HCT116 (cell line): ENCODE measurements around the gene LPCAT2.

ENCODE experiments used
- CEBPB ChIP-seq: IDR thresholded peaks from 2 replicates; pipeline ENCODE4 v1.6.1; 2012; ENCODE audit warnings: low read depth
- EZH2phosphoT487 ChIP-seq: fragments of 200-600 bp; IDR thresholded peaks from 2 replicates; pipeline ENCODE4 v1.6.1; 2018; ENCODE audit warnings: antibody characterized with exemption, borderline replicate concordance
- JUND ChIP-seq: IDR thresholded peaks from 2 replicates; pipeline ENCODE4 v1.6.1; 2012
- POLR2A ChIP-seq: IDR thresholded peaks from 2 replicates; pipeline ENCODE4 v1.7.0; 2011; ENCODE audit warnings: borderline replicate concordance; ENCODE audit not compliant: insufficient read depth, insufficient read length; ENCODE audit errors: extremely low read depth
- POLR2AphosphoS5 ChIP-seq: IDR thresholded peaks from 2 replicates; pipeline ENCODE4 v1.6.1; 2011; ENCODE audit warnings: mild to moderate bottlenecking, low read depth, low read length, moderate library complexity
- ZFX ChIP-seq: fragments of 450-650 bp; IDR thresholded peaks from 2 replicates; pipeline ENCODE4 v1.6.1; 2017
- TF ChIP-seq, protein P1 (sequence below), 3 experiments: fragments of 200-600 bp in 1 of 3; sonication (generic) in 1 of 3; IDR thresholded peaks in 2 of 3; conservative IDR thresholded peaks in 1 of 3; 2 replicates each; pipeline ENCODE4 v1.5.1; 2012 to 2017; ENCODE audit warnings: low read depth in 2 of 3, low read length in 2 of 3, antibody characterized with exemption in 1 of 3, borderline replicate concordance in 1 of 3, control low read depth in 1 of 3, mild to moderate bottlenecking in 1 of 3, mixed read lengths in 1 of 3, mixed run types in 1 of 3, moderate library complexity in 1 of 3; ENCODE audit not compliant: insufficient read depth in 1 of 3
- TF ChIP-seq, protein P2 (sequence below): IDR thresholded peaks from 2 replicates; pipeline ENCODE4 v1.6.1; 2012
- TF ChIP-seq, protein P3 (sequence below): IDR thresholded peaks from 2 replicates; pipeline ENCODE4 v1.6.1; 2012; ENCODE audit warnings: low read depth
- TF ChIP-seq, protein P4 (sequence below): IDR thresholded peaks from 2 replicates; pipeline ENCODE4 v1.6.1; 2011; ENCODE audit warnings: mild to moderate bottlenecking, low read length, moderate library complexity; ENCODE audit not compliant: insufficient replicate concordance; ENCODE audit errors: extremely low read depth

DNA sequence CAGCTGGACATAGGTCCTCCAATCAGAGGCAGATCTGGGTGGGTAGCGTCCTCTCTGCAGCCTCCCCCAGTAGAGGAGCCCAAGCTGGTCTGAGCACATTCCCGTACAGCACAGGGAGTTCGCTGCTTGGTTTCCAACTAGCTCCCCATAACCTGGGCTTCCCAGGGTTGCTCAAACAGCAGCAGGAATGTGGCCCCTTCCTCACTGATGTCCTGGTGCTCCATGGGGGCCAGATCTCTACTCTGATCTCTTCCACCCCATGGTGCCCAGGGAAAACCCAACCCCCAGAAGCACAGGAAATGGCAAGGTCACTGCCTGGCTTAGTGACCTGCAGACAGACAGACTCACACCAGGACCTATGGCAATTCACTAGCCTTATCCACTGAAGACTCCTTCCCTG lies 41.0 kb upstream of the LPCAT2 start:
- TF ChIP-seq, protein P1, sequence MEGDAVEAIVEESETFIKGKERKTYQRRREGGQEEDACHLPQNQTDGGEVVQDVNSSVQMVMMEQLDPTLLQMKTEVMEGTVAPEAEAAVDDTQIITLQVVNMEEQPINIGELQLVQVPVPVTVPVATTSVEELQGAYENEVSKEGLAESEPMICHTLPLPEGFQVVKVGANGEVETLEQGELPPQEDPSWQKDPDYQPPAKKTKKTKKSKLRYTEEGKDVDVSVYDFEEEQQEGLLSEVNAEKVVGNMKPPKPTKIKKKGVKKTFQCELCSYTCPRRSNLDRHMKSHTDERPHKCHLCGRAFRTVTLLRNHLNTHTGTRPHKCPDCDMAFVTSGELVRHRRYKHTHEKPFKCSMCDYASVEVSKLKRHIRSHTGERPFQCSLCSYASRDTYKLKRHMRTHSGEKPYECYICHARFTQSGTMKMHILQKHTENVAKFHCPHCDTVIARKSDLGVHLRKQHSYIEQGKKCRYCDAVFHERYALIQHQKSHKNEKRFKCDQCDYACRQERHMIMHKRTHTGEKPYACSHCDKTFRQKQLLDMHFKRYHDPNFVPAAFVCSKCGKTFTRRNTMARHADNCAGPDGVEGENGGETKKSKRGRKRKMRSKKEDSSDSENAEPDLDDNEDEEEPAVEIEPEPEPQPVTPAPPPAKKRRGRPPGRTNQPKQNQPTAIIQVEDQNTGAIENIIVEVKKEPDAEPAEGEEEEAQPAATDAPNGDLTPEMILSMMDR (IDR thresholded peaks at IDR 0.05 in 2 of 3, conservative IDR thresholded peaks at IDR 0.05 in 1 of 3; ENCODE audit: borderline replicate concordance in 1 of 3, insufficient read depth in 1 of 3, low read depth in 2 of 3, low read length in 2 of 3), result no peak
- TF ChIP-seq POLR2A, result no peak
- TF ChIP-seq, protein P2, sequence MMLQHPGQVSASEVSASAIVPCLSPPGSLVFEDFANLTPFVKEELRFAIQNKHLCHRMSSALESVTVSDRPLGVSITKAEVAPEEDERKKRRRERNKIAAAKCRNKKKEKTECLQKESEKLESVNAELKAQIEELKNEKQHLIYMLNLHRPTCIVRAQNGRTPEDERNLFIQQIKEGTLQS, result no peak
- no peak for TF ChIP-seq ZFX
- TF ChIP-seq, protein P3, sequence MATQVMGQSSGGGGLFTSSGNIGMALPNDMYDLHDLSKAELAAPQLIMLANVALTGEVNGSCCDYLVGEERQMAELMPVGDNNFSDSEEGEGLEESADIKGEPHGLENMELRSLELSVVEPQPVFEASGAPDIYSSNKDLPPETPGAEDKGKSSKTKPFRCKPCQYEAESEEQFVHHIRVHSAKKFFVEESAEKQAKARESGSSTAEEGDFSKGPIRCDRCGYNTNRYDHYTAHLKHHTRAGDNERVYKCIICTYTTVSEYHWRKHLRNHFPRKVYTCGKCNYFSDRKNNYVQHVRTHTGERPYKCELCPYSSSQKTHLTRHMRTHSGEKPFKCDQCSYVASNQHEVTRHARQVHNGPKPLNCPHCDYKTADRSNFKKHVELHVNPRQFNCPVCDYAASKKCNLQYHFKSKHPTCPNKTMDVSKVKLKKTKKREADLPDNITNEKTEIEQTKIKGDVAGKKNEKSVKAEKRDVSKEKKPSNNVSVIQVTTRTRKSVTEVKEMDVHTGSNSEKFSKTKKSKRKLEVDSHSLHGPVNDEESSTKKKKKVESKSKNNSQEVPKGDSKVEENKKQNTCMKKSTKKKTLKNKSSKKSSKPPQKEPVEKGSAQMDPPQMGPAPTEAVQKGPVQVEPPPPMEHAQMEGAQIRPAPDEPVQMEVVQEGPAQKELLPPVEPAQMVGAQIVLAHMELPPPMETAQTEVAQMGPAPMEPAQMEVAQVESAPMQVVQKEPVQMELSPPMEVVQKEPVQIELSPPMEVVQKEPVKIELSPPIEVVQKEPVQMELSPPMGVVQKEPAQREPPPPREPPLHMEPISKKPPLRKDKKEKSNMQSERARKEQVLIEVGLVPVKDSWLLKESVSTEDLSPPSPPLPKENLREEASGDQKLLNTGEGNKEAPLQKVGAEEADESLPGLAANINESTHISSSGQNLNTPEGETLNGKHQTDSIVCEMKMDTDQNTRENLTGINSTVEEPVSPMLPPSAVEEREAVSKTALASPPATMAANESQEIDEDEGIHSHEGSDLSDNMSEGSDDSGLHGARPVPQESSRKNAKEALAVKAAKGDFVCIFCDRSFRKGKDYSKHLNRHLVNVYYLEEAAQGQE, result no peak
- no peak for TF ChIP-seq EZH2phosphoT487
- TF ChIP-seq, protein P4, sequence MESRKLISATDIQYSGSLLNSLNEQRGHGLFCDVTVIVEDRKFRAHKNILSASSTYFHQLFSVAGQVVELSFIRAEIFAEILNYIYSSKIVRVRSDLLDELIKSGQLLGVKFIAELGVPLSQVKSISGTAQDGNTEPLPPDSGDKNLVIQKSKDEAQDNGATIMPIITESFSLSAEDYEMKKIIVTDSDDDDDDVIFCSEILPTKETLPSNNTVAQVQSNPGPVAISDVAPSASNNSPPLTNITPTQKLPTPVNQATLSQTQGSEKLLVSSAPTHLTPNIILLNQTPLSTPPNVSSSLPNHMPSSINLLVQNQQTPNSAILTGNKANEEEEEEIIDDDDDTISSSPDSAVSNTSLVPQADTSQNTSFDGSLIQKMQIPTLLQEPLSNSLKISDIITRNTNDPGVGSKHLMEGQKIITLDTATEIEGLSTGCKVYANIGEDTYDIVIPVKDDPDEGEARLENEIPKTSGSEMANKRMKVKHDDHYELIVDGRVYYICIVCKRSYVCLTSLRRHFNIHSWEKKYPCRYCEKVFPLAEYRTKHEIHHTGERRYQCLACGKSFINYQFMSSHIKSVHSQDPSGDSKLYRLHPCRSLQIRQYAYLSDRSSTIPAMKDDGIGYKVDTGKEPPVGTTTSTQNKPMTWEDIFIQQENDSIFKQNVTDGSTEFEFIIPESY, result no peak
- no peak for TF ChIP-seq CEBPB
- no peak for TF ChIP-seq POLR2AphosphoS5
- no peak for TF ChIP-seq JUND
